HG02943 (cell line): ENCODE results near the gene C1orf21.

Experiments used
- ATAC-seq: cut with Tn5 transposase; IDR thresholded peaks from one replicate; pipeline ENCODE4 v1.9.1; 2021; ENCODE audit warnings: mild to moderate bottlenecking, low read depth, moderate library complexity; ENCODE audit not compliant: unreplicated experiment

Gene C1orf21

DNA sequence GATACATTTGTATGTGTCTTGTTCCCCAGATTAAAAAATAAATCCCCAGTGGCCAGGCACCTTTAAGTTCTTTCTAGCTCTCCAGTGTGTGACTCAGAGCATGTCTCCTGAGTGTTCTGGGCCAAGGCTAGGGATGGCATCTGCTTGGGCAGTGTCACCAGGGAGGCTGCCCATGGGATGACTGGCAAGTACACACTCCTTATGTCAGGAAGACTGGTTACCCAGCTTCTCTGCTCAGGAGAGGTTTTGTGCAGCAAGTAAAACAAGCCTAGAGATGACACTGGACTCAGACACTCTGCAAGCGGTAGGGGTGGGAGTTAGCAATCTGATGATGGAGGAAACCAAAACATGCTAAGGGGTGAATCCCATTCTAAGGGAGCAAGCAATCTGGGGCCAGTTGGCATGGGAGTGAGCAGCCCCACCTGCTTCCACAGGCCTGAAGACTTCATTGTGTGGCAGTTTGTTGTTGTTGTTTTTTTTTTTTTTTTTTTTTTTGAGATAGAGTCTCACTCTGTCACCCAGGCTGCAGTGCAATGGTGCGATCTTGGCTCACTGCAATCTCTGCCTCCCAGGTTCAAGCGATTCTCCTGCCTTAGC is 230.7 kb downstream of the C1orf21 start:
- no peak for ATAC-seq

DNA sequence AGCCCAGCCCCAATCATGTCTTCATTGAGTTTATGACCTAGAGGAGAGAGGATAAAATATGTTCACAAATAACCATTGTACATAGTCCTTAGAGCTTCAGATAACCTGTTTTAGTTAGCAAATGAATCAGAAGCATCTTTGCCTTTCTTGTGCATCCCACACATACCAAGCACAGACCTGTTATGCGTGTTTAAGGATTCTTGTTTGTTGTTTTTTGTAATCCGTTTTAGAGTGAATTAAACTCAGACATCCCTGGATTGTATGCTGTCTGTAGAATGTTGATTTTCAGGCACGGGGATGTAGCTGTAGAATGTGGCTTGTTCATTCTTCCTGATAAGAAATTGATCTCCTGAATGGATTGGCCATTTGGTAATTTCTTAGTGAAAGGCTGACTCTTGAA is 232.0 kb downstream of the C1orf21 start:
- ATAC-seq = no peak

DNA sequence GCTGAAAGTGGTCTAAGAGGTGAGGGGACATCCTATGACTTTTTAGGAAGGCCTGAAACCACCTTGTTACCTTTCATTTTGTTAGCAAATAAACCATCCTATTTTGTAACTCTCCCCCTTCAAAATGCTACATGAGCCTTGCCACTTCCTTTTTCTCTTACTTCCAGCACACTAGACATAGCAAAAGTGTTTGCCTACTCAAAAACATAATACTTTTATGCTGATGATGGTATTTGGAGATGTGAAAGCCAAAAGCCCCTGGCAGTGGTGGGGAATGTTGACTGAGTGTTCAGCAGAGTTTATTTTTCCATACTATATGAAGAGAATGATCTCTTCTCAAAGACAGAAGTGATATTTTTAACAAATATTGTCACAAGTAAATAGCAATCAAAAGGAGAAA is 233.6 kb downstream of the C1orf21 start:
- no peak for ATAC-seq

DNA sequence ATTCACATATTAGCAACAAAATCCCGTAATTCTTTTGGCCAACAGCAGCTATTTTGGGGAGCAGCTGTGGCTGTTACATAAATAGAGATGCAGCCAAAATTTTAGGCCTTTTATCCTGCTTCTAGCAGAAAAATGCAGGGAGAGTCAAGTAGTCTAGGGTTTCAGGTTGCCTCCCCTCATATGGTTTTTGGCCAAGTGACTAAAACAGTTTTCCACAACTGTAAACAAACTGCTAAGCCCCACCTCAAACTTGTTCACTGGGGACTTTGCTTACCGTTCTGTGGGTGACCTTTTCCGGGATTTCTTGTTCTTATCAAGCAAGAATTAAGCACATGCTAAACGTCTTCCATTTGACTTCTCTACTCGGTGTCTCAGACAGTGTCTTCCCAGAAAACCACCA is 234.4 kb downstream of the C1orf21 start:
- ATAC-seq = no peak

DNA sequence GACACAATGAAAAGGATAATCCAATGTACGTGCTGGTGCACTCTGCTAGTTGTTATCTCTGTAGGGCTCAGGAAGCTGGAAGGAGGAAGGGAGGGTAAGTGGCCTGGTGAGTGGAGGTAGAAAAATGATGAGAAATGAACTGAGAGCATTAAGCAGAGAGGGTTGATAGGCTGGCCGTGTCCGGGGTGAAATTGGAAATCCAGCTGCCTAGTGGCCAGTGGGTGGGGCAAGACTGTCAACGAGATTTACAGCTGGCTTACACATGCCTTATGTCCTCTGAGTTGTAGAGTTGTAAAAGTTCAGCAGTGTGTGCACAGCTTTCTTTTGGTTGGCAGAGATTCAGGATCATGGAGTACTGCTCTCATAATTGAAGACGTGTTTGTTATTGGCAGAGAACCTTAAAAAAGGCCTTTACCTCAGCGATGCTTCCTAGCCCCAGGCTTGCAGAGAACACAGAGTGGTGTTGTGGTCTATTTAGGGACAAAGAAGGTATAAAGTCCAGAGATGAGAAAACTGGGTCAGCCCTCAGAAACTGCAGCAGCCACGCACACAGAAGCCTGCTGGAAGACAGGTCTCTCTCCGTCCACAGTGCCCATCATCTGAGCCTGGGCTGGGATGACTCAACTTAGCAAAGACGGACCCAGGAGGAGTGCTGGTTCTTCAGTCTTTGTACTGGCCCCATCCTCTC is 235.5 kb downstream of the C1orf21 start:
- no peak for ATAC-seq

GRCh38 chr1:184623404-184623803 is 236.6 kb downstream of the C1orf21 start:
- ATAC-seq = no peak

- ATAC-seq = no peak
These were observed 237.2 kb downstream of the C1orf21 start for GRCh38 chr1:184624051-184624450.

- ATAC-seq = no peak
These were observed 237.8 kb downstream of the C1orf21 start for GRCh38 chr1:184624626-184625025.

DNA sequence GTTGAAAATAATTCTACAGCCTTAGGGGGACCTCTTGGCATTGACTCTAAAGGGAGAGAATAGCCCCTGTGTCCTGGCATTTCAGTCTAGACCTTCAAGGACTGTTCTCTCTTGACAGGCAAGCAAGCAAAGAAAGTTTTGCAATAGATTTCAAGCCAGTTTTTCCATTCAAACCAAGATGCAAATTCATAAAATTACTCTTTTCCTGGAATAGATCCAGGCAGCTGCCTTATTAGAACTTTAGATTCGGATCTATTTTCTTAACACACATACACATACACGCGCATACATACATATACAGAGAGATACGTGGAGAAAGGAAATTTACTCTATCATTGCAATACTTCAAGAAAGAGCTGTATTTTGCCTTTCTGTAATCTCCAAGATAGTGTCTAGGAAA is 238.4 kb downstream of the C1orf21 start:
- ATAC-seq = no peak

- no peak for ATAC-seq
These were observed 239.5 kb downstream of the C1orf21 start for GRCh38 chr1:184626076-184627006.

DNA sequence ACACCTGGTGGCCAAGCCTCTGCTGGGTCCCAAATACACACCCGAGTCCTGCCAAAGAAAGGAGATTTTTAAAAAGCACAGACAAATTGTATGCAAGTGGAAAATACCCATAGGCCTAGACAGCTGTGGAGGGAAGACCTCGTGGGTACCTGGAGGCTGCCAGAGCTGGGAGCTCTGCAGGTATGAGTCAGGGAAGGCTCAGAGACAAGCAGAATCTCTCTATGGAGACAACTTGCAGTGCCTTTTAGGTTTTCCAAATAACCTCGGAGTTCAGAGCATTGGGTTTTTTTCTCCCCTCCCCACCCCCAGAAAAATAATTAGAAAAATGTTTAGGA is 240.1 kb downstream of the C1orf21 start:
- no peak for ATAC-seq

GRCh38 chr1:184629266-184629665 is 242.4 kb downstream of the C1orf21 start:
- no peak for ATAC-seq

DNA sequence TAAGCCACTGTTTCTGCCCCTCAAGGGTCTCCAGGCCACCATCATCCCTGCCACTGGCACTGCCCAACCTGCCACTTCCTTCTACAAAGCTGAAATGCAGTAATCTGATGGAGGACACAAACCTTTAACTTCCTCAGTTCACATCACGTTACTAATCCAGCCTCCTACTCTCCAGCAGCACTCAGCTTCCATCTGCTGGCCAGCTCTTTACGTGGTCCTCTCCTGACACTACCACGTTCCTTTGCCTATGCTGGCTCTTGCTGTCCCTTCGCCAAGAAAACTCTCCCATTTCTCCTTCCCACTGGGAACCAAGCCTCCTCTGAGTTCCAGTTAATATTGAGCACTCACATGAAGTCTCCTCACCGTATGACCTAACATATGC is 243.8 kb downstream of the C1orf21 start:
- no peak for ATAC-seq

- ATAC-seq = no peak
These were observed 245.8 kb downstream of the C1orf21 start for GRCh38 chr1:184632415-184633175.

DNA sequence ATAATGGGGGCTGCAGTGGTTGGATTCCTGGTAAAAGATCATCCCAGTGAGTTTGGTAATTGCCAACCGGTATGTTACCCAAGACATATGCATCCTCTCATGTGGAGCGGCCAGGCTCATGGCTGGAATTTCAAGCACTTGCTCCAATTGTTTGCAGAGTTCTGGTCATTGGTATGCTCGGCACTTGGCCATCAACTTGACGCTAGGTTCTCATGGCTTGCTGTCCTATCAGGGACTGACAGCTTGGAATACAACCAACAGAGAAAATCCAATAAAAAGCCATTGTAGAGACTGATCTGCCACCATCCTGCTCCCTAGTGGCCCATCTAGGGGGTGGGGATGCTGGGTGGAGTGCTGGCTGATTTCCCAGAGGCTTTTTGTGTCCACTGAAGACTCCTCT is 247.0 kb downstream of the C1orf21 start:
- no peak for ATAC-seq

GRCh38 chr1:184634296-184634695 is 247.5 kb downstream of the C1orf21 start:
- no peak for ATAC-seq

DNA sequence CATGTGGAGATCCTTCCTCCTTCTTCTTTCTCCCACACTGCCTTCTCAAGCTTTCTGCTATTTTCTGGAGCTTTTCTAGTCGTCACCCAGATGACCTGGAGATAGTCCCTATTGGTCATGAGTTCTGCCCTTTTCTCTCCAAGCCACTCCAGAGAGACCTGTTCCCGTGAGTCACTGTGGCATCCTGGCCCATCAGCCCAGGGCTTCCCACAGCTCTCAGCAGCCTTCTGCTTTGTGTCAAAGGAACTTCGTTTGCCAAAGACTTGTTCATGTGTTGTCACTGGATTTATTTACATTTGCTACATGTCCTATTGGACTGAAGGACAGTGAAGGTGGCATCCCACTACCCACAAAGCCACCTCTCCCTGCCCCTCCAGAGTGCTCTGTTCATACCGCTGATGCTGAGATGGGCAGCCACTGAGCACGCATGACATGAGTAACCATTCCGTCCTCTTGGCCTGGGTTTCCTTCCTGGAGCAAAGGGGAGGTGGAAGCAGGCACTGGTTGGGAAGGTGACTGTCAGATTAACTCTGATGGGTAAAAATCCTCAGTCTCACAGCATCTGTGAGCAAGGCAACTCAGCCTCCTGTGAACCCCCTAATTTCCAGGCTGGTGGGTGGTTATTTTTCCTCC is 248.6 kb downstream of the C1orf21 start:
- no peak for ATAC-seq

DNA sequence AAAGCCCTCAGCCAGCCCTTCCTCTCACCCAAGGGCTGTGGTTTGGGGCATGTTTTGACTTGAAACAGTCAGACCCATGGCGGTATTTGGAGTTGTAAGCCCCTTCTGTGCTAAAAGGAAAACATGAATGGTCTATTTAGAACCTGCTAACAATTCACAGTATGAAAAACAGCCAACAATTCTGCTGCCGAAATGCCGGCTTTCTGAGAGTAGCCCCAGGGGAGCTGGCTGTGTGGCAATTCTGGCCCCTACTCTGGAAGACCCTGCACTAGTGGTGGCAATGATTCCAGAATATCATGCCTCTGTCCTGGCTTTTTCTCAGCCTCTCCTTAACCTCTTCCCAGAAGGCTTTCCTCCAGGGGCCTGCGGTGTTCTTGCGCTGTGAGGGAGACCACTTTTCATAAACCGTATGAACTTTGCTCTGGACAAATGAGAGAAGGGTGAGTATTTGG is 249.2 kb downstream of the C1orf21 start:
- no peak for ATAC-seq

GRCh38 chr1:184637664-184638240 is 250.9 kb downstream of the C1orf21 start:
- no peak for ATAC-seq

GRCh38 chr1:184639205-184639604 is 252.4 kb downstream of the C1orf21 start:
- ATAC-seq = no peak
